HepG2 (cell line): ENCODE data around the gene EMP2. TPM values are rescaled to one million over a fixed set of nuclear protein-coding genes. Genes with fewer than 3 reads are reported as not detected.

Source experiments
- HNF4A ChIP-seq: sonication (generic); formaldehyde crosslinking; IDR thresholded peaks from 2 replicates; pipeline ENCODE4 v1.4.0; 2020; ENCODE audit warnings: missing genetic modification reagents
- POLR2AphosphoS2 ChIP-seq: IDR thresholded peaks from 2 replicates; pipeline ENCODE4 v1.6.1; 2011; ENCODE audit warnings: low read depth, low read length, improper control_type of control experiment
- ZNF101 ChIP-seq: sonication (generic); formaldehyde crosslinking; IDR thresholded peaks from 2 replicates; pipeline ENCODE4 v1.4.0; 2020; ENCODE audit warnings: mild to moderate bottlenecking, low read depth, missing genetic modification reagents, borderline replicate concordance
- ZNF296 ChIP-seq: sonication (generic); formaldehyde crosslinking; conservative IDR thresholded peaks from 2 replicates; pipeline ENCODE4 v1.5.0; 2020; ENCODE audit warnings: mild to moderate bottlenecking, missing genetic modification reagents
- ZSCAN29 ChIP-seq: sonication (generic); formaldehyde crosslinking; conservative IDR thresholded peaks from 2 replicates; pipeline ENCODE4 v1.4.0; 2020; ENCODE audit warnings: mild to moderate bottlenecking, missing genetic modification reagents
- polyA plus RNA-seq, 8 experiments: library from polyadenylated mRNA; depleted of rRNA in 3 of 8; stranded (reverse) in 7 of 8; unstranded in 1 of 8; fragments of >200 nt; fragmentation: Illumina TruSeq in 4 of 8; extraction: Trizol in 4 of 8; gene quantifications; 2 replicates each; pipeline versions ENCODE4 v1.2.1 to v1.2.3, GENCODE V29; 2011 to 2016; ENCODE audit warnings: low read depth in 4 of 8, missing spikeins in 1 of 8, mixed read lengths in 1 of 8; ENCODE audit not compliant: insufficient read depth in 1 of 8
- total RNA-seq, 5 experiments: library from RNA; depleted of rRNA; stranded (reverse); fragments of >200 nt; fragmentation: Illumina TruSeq; extraction: Trizol; gene quantifications; 2 replicates each; pipeline ENCODE4 v1.2.3, GENCODE V29; 2016; ENCODE audit warnings: low read depth in 1 of 5
- TF ChIP-seq, protein P1 (sequence below): sonication (generic); formaldehyde crosslinking; conservative IDR thresholded peaks from 2 replicates; pipeline ENCODE4 v1.8.0; 2022; ENCODE audit warnings: low read depth, missing genetic modification reagents
- TF ChIP-seq, protein P2 (sequence below): sonication (generic); formaldehyde crosslinking; conservative IDR thresholded peaks from 2 replicates; pipeline ENCODE4 v1.4.0; 2020; ENCODE audit warnings: mild to moderate bottlenecking, missing genetic modification reagents, moderate library complexity
- TF ChIP-seq, protein P3 (sequence below): sonication (generic); formaldehyde crosslinking; IDR thresholded peaks from 2 replicates; pipeline ENCODE4 v1.5.1; 2020; ENCODE audit warnings: mild to moderate bottlenecking, missing genetic modification reagents, borderline replicate concordance
- TF ChIP-seq, protein P4 (sequence below): sonication (generic); formaldehyde crosslinking; IDR thresholded peaks from 2 replicates; pipeline ENCODE4 v1.4.0; 2020; ENCODE audit warnings: missing genetic modification reagents, borderline replicate concordance
- TF ChIP-seq, protein P5 (sequence below): IDR thresholded peaks from 2 replicates; pipeline ENCODE4 v1.4.0; 2020; ENCODE audit warnings: mild to moderate bottlenecking, missing genetic modification reagents

EMP2 gene
- total and polyA plus RNA-seq, 2 of the 13 experiments (the other 11 are each of a cell fraction or from before 2014, with no cell fraction given): 24.6 to 91.2 TPM

DNA sequence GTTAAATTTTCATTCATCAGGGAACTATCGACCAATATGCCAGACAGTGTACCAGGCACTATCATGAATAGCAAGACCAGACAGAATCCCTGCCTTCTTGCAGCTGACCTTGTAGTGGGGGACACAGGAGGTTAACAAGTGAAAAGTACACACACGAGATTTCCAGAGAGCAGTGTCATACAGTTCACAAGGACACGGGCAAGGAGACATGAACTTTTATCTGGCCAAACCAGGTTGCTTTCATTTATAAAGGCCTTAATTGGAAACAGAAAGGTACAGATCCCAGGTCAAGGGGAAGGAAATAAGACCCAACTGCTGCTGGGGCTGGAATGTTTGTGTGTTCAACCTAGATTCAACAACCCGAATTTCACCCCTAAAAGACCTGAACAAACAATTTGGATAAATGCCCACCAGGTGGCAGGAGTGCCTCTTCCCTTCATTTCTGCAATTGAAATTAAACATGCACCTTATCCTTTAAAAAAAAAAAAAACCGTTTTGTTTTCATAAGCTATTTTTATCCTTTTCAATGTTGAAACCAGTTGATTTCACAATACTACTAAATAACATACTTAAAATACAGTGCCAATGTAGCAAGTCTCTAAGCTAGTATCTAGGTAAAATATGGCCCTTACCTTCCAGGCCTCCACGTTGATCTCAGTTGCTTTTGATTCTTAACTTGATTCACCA lies 65.9 kb downstream of the EMP2 start (continued):
- TF ChIP-seq, protein P1, sequence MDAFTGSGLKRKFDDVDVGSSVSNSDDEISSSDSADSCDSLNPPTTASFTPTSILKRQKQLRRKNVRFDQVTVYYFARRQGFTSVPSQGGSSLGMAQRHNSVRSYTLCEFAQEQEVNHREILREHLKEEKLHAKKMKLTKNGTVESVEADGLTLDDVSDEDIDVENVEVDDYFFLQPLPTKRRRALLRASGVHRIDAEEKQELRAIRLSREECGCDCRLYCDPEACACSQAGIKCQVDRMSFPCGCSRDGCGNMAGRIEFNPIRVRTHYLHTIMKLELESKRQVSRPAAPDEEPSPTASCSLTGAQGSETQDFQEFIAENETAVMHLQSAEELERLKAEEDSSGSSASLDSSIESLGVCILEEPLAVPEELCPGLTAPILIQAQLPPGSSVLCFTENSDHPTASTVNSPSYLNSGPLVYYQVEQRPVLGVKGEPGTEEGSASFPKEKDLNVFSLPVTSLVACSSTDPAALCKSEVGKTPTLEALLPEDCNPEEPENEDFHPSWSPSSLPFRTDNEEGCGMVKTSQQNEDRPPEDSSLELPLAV (CRISPR knock-in tag): no peak
- TF ChIP-seq POLR2AphosphoS2 (no peak), ZNF101 (CRISPR knock-in tag) (no peak), HNF4A (peak; percentile 45), ZNF296 (CRISPR knock-in tag) (no peak), ZSCAN29 (CRISPR knock-in tag) (peak; percentile 79)
- TF ChIP-seq, protein P2, sequence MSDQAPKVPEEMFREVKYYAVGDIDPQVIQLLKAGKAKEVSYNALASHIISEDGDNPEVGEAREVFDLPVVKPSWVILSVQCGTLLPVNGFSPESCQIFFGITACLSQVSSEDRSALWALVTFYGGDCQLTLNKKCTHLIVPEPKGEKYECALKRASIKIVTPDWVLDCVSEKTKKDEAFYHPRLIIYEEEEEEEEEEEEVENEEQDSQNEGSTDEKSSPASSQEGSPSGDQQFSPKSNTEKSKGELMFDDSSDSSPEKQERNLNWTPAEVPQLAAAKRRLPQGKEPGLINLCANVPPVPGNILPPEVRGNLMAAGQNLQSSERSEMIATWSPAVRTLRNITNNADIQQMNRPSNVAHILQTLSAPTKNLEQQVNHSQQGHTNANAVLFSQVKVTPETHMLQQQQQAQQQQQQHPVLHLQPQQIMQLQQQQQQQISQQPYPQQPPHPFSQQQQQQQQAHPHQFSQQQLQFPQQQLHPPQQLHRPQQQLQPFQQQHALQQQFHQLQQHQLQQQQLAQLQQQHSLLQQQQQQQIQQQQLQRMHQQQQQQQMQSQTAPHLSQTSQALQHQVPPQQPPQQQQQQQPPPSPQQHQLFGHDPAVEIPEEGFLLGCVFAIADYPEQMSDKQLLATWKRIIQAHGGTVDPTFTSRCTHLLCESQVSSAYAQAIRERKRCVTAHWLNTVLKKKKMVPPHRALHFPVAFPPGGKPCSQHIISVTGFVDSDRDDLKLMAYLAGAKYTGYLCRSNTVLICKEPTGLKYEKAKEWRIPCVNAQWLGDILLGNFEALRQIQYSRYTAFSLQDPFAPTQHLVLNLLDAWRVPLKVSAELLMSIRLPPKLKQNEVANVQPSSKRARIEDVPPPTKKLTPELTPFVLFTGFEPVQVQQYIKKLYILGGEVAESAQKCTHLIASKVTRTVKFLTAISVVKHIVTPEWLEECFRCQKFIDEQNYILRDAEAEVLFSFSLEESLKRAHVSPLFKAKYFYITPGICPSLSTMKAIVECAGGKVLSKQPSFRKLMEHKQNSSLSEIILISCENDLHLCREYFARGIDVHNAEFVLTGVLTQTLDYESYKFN (CRISPR knock-in tag): peak; percentile 38; the same call in 1 of the 2 replicates
- TF ChIP-seq, protein P3, sequence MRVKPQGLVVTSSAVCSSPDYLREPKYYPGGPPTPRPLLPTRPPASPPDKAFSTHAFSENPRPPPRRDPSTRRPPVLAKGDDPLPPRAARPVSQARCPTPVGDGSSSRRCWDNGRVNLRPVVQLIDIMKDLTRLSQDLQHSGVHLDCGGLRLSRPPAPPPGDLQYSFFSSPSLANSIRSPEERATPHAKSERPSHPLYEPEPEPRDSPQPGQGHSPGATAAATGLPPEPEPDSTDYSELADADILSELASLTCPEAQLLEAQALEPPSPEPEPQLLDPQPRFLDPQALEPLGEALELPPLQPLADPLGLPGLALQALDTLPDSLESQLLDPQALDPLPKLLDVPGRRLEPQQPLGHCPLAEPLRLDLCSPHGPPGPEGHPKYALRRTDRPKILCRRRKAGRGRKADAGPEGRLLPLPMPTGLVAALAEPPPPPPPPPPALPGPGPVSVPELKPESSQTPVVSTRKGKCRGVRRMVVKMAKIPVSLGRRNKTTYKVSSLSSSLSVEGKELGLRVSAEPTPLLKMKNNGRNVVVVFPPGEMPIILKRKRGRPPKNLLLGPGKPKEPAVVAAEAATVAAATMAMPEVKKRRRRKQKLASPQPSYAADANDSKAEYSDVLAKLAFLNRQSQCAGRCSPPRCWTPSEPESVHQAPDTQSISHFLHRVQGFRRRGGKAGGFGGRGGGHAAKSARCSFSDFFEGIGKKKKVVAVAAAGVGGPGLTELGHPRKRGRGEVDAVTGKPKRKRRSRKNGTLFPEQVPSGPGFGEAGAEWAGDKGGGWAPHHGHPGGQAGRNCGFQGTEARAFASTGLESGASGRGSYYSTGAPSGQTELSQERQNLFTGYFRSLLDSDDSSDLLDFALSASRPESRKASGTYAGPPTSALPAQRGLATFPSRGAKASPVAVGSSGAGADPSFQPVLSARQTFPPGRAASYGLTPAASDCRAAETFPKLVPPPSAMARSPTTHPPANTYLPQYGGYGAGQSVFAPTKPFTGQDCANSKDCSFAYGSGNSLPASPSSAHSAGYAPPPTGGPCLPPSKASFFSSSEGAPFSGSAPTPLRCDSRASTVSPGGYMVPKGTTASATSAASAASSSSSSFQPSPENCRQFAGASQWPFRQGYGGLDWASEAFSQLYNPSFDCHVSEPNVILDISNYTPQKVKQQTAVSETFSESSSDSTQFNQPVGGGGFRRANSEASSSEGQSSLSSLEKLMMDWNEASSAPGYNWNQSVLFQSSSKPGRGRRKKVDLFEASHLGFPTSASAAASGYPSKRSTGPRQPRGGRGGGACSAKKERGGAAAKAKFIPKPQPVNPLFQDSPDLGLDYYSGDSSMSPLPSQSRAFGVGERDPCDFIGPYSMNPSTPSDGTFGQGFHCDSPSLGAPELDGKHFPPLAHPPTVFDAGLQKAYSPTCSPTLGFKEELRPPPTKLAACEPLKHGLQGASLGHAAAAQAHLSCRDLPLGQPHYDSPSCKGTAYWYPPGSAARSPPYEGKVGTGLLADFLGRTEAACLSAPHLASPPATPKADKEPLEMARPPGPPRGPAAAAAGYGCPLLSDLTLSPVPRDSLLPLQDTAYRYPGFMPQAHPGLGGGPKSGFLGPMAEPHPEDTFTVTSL (CRISPR knock-in tag): peak; percentile 57; the same call in 1 of the 2 replicates
- TF ChIP-seq, protein P4, sequence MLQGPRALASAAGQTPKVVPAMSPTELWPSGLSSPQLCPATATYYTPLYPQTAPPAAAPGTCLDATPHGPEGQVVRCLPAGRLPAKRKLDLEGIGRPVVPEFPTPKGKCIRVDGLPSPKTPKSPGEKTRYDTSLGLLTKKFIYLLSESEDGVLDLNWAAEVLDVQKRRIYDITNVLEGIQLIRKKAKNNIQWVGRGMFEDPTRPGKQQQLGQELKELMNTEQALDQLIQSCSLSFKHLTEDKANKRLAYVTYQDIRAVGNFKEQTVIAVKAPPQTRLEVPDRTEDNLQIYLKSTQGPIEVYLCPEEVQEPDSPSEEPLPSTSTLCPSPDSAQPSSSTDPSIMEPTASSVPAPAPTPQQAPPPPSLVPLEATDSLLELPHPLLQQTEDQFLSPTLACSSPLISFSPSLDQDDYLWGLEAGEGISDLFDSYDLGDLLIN (CRISPR knock-in tag): no peak
- TF ChIP-seq, protein P5, sequence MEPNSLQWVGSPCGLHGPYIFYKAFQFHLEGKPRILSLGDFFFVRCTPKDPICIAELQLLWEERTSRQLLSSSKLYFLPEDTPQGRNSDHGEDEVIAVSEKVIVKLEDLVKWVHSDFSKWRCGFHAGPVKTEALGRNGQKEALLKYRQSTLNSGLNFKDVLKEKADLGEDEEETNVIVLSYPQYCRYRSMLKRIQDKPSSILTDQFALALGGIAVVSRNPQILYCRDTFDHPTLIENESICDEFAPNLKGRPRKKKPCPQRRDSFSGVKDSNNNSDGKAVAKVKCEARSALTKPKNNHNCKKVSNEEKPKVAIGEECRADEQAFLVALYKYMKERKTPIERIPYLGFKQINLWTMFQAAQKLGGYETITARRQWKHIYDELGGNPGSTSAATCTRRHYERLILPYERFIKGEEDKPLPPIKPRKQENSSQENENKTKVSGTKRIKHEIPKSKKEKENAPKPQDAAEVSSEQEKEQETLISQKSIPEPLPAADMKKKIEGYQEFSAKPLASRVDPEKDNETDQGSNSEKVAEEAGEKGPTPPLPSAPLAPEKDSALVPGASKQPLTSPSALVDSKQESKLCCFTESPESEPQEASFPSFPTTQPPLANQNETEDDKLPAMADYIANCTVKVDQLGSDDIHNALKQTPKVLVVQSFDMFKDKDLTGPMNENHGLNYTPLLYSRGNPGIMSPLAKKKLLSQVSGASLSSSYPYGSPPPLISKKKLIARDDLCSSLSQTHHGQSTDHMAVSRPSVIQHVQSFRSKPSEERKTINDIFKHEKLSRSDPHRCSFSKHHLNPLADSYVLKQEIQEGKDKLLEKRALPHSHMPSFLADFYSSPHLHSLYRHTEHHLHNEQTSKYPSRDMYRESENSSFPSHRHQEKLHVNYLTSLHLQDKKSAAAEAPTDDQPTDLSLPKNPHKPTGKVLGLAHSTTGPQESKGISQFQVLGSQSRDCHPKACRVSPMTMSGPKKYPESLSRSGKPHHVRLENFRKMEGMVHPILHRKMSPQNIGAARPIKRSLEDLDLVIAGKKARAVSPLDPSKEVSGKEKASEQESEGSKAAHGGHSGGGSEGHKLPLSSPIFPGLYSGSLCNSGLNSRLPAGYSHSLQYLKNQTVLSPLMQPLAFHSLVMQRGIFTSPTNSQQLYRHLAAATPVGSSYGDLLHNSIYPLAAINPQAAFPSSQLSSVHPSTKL: peak; percentile 49; the same call in 1 of the 2 replicates
